Measurements from ENCODE around the gene ESPN. TPM values are rescaled to one million over a fixed set of nuclear protein-coding genes. Genes with fewer than 3 reads are reported as not detected.
A peak's percentile ranks its signal among the peaks of the same experiment; 100 is the strongest.

ESPN gene
- polyA plus RNA-seq, 1 of the 3 experiments (the other 2 are of a cell fraction) = 0.33 TPM

DNA sequence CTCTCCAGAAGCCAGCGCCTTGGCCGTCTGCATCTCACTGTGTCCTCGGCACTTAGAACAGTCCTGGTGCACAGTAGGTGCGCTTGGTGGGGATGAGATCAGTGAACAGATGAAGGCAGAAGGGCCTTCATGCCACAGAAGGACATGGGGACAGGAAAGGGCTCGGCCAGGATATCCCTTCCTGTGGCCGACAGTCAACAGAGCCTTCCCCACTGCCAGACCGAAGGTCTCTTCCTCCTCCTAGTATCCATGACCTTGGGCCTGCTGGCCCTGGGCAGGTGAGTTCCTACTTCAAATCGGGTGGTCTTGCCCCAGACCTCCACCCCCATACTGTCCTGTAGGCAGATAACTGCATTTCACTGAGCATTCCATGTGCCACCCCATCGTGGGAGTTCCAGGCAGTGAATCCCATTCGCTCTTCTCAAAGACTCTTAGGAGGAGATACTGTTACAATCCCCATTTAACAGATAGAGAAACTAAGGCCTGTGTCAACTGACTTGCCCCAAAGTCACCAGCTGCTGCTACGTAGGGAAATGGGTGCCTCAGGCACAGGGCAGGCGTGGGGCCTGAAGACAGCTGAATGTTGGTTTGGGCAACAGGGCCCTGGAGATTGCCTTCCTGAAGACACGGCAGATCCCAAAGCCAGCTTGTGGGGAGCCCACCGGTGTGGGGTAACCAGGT, 63.4 kb downstream of the ESPN start (continued):
- TF ChIP-seq, protein P1, sequence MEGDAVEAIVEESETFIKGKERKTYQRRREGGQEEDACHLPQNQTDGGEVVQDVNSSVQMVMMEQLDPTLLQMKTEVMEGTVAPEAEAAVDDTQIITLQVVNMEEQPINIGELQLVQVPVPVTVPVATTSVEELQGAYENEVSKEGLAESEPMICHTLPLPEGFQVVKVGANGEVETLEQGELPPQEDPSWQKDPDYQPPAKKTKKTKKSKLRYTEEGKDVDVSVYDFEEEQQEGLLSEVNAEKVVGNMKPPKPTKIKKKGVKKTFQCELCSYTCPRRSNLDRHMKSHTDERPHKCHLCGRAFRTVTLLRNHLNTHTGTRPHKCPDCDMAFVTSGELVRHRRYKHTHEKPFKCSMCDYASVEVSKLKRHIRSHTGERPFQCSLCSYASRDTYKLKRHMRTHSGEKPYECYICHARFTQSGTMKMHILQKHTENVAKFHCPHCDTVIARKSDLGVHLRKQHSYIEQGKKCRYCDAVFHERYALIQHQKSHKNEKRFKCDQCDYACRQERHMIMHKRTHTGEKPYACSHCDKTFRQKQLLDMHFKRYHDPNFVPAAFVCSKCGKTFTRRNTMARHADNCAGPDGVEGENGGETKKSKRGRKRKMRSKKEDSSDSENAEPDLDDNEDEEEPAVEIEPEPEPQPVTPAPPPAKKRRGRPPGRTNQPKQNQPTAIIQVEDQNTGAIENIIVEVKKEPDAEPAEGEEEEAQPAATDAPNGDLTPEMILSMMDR (IDR thresholded peaks at IDR 0.05) = no peak
- no peak for TF ChIP-seq RFX5 (IDR thresholded peaks at IDR 0.05; ENCODE audit: low read length)

DNA sequence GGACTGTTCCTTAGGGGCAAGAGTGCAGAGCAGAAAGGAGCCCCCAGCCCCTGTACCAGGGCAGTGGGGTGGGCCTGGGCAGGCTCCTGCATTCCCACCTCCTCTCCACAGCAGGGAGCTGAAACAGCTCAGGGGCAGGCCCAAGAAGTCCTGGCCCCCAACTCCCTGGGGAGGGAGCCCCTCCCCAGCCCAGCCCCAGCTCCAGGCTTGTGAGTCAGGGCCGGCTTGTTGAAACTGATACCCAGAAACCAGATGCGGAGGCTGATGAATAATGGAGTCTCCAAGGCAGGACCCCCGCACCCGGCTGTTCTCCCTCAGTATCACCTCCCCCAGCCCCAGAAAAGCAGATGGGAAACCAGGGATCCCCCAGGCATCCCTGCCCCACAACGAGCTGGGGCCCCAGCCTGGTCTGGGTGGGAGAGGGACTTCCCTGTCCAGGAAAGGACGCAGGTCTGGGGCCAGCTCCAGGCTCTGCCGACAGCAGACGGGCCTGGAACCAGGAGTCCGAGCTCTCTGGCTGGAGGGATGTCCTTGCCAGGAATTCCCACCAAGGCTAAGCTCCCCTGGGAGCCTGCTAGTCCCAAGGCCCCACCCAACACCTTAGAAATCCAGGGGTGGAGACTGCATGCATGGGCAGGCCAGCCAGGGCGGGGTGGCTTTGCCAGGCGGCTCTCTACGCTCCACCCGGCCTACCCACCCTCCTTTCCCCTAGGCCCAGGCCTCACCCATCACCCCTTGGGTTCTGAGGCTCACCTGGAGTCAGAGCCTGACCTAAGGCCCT, 64.2 kb downstream of the ESPN start:
- 81% methylated on average over 7 of the region's 13 CpGs for WGBS (ENCODE audit: low lambda C conversion rate)
- TF ChIP-seq FOSL2 (IDR thresholded peaks at IDR 0.05; ENCODE audit: borderline replicate concordance, low read depth) = no peak
- TF ChIP-seq GABPA (IDR thresholded peaks at IDR 0.05; ENCODE audit: low read depth) = no peak
- TF ChIP-seq TCF12 (IDR thresholded peaks at IDR 0.05) = no peak
- TF ChIP-seq EP300 (IDR thresholded peaks at IDR 0.05; ENCODE audit: borderline replicate concordance in 1 of 2, low read depth in 1 of 2, low read length in 1 of 2) = no peak
- TF ChIP-seq TAF1 (IDR thresholded peaks at IDR 0.05; ENCODE audit: borderline replicate concordance, low read depth, low read length) = no peak
- no peak for TF ChIP-seq RXRA (IDR thresholded peaks at IDR 0.05; ENCODE audit: borderline replicate concordance, low read depth)
- TF ChIP-seq POLR2AphosphoS5 (IDR thresholded peaks at IDR 0.05; ENCODE audit: low read depth, low read length) = no peak
- TF ChIP-seq, protein P2, sequence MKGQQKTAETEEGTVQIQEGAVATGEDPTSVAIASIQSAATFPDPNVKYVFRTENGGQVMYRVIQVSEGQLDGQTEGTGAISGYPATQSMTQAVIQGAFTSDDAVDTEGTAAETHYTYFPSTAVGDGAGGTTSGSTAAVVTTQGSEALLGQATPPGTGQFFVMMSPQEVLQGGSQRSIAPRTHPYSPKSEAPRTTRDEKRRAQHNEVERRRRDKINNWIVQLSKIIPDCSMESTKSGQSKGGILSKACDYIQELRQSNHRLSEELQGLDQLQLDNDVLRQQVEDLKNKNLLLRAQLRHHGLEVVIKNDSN (IDR thresholded peaks at IDR 0.05; ENCODE audit: borderline replicate concordance, low read depth) = no peak
- TF ChIP-seq, protein P3, sequence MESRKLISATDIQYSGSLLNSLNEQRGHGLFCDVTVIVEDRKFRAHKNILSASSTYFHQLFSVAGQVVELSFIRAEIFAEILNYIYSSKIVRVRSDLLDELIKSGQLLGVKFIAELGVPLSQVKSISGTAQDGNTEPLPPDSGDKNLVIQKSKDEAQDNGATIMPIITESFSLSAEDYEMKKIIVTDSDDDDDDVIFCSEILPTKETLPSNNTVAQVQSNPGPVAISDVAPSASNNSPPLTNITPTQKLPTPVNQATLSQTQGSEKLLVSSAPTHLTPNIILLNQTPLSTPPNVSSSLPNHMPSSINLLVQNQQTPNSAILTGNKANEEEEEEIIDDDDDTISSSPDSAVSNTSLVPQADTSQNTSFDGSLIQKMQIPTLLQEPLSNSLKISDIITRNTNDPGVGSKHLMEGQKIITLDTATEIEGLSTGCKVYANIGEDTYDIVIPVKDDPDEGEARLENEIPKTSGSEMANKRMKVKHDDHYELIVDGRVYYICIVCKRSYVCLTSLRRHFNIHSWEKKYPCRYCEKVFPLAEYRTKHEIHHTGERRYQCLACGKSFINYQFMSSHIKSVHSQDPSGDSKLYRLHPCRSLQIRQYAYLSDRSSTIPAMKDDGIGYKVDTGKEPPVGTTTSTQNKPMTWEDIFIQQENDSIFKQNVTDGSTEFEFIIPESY (IDR thresholded peaks at IDR 0.05; ENCODE audit: borderline replicate concordance, low read depth) = no peak
- TF ChIP-seq, protein P1 (IDR thresholded peaks at IDR 0.05) = no peak
- TF ChIP-seq, protein P4, sequence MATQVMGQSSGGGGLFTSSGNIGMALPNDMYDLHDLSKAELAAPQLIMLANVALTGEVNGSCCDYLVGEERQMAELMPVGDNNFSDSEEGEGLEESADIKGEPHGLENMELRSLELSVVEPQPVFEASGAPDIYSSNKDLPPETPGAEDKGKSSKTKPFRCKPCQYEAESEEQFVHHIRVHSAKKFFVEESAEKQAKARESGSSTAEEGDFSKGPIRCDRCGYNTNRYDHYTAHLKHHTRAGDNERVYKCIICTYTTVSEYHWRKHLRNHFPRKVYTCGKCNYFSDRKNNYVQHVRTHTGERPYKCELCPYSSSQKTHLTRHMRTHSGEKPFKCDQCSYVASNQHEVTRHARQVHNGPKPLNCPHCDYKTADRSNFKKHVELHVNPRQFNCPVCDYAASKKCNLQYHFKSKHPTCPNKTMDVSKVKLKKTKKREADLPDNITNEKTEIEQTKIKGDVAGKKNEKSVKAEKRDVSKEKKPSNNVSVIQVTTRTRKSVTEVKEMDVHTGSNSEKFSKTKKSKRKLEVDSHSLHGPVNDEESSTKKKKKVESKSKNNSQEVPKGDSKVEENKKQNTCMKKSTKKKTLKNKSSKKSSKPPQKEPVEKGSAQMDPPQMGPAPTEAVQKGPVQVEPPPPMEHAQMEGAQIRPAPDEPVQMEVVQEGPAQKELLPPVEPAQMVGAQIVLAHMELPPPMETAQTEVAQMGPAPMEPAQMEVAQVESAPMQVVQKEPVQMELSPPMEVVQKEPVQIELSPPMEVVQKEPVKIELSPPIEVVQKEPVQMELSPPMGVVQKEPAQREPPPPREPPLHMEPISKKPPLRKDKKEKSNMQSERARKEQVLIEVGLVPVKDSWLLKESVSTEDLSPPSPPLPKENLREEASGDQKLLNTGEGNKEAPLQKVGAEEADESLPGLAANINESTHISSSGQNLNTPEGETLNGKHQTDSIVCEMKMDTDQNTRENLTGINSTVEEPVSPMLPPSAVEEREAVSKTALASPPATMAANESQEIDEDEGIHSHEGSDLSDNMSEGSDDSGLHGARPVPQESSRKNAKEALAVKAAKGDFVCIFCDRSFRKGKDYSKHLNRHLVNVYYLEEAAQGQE (IDR thresholded peaks at IDR 0.05; ENCODE audit: low read depth, low read length) = no peak
- TF ChIP-seq EZH2phosphoT487 (IDR thresholded peaks at IDR 0.05; ENCODE audit: borderline replicate concordance, low read depth) = no peak
- TF ChIP-seq NFIC (IDR thresholded peaks at IDR 0.05; ENCODE audit: borderline replicate concordance) = no peak
- no peak for TF ChIP-seq NRF1 (IDR thresholded peaks at IDR 0.05; ENCODE audit: low read depth, low read length)
- TF ChIP-seq YY1 (IDR thresholded peaks at IDR 0.05; ENCODE audit: low read depth) = no peak
- TF ChIP-seq MXI1 (IDR thresholded peaks at IDR 0.05; ENCODE audit: low read depth, low read length) = no peak

More for the DNA sequence above, 64.2 kb downstream of the ESPN start:
- no peak overlapping the region; a peak in 1 of 4 replicates for H3K27ac ChIP-seq (ENCODE audit: low read depth in 2 of 2, low read length in 1 of 2)
- H3K4me1 ChIP-seq (ENCODE audit: control insufficient read depth in 1 of 2, insufficient read depth in 2 of 2, low read depth in 1 of 2, low read length in 1 of 2) = peaks cover 0 to 51% of the 10 kb centered on the region in 2 experiments; a peak in 1 of 4 replicates
- H3K9me3 ChIP-seq = no peaks in the 10 kb centered on the region
- ChIA-PET CTCF (interaction anchor here (0.6 to 16.2 kb wide), 23 partner anchors 8 to 242 kb away, joined by 3 to 439 read pairs (median 5); partner anchors contain the start of genes NOL9 and TAS1R1), POLR2A (interaction anchor here (1.2 to 1.4 kb wide), 2 partner anchors 10 to 33 kb away, joined by 3 read pairs; no protein-coding TSS in a partner anchor)
- peaks cover 40% of the 10 kb centered on the region; the same call in 1 of the 2 replicates for H3K79me2 ChIP-seq (ENCODE audit: insufficient read depth)
- H3K27me3 ChIP-seq (ENCODE audit: insufficient read depth) = no peaks in the 10 kb centered on the region
- H3F3A ChIP-seq (replicated peaks; ENCODE audit: insufficient read depth) = peaks cover 21% of the 10 kb centered on the region
- DNase-seq = no peak
- H2AFZ ChIP-seq (ENCODE audit: low read depth) = no peak overlapping the region
- no peak overlapping the region for H3K4me3 ChIP-seq (ENCODE audit: low read depth in 2 of 2, low read length in 1 of 2)
- no peaks in the 10 kb centered on the region for H3K9me2 ChIP-seq
- H3K36me3 ChIP-seq (replicated peaks in 1 of 2; ENCODE audit: control insufficient read depth in 1 of 2, insufficient read depth in 2 of 2, low read length in 1 of 2) = no peaks in the 10 kb centered on the region
- H3K9ac ChIP-seq = no peak overlapping the region
- peak overlapping the region; percentile 100 for H3K4me2 ChIP-seq
- no peaks in the 10 kb centered on the region for H4K20me1 ChIP-seq (ENCODE audit: insufficient read depth)

Measured in SK-N-SH (cell line).